IMR-90 (cell line): Measurements from ENCODE around the gene CELF5. TPM values are rescaled to one million over a fixed set of nuclear protein-coding genes. Genes with fewer than 3 reads are reported as not detected.

Experiments
- ATAC-seq: fragments of 200-7000 bp; cut with Tn5 transposase; 2 replicates; pipeline ENCODE4 v1.9.1; 2020; ENCODE audit warnings: low read depth, mild to moderate bottlenecking, moderate library complexity
- BruUV-seq: library from RNA; stranded (reverse); fragments of 400-500 nt; replicated peaks from 2 replicates; lab custom pipeline; 2021; lab: Mats Ljungman, UMichigan
- CTCF ChIA-PET: fragments of 300-600 bp; formaldehyde crosslinking; extraction: SDS; loops from one replicate; lab custom pipeline; 2021; ENCODE audit warnings: antibody characterized with exemption; lab: Yijun Ruan, JAX
- POLR2A ChIA-PET: fragments of 300-600 bp; sonication (Branson Sonifier 250); formaldehyde crosslinking; loops from one replicate; lab custom pipeline; 2022; ENCODE audit warnings: antibody characterized with exemption; ENCODE audit not compliant: unreplicated experiment; lab: Charles Lee
- DNase-seq: peaks from one replicate; pipeline ENCODE4 v3.0.0; 2013
- H2AFZ ChIP-seq: replicated peaks from 2 replicates; pipeline ENCODE3; 2013; ENCODE audit warnings: low read length, mild to moderate bottlenecking; ENCODE audit not compliant: poor library complexity
- H2AK5ac ChIP-seq: 2 replicates; pipeline ENCODE4 v1.6.1; 2013; ENCODE audit warnings: low read depth, low read length, inconsistent platforms
- H2AK9ac ChIP-seq: replicated peaks from 2 replicates; pipeline ENCODE3; 2013; ENCODE audit warnings: mild to moderate bottlenecking, low read depth, low read length, moderate library complexity; ENCODE audit not compliant: poor library complexity
- H2BK120ac ChIP-seq: 2 replicates; pipeline ENCODE4 v1.6.1; 2013; ENCODE audit warnings: low read depth, low read length, inconsistent platforms
- H2BK15ac ChIP-seq: 3 replicates; pipeline ENCODE4 v1.6.1; 2013; ENCODE audit warnings: low read depth, low read length, inconsistent platforms
- H2BK20ac ChIP-seq: 2 replicates; pipeline ENCODE4 v1.6.1; 2013; ENCODE audit warnings: low read depth, mild to moderate bottlenecking, inconsistent platforms, low read length, moderate library complexity
- H2BK5ac ChIP-seq: 2 replicates; pipeline ENCODE4 v1.6.1; 2013; ENCODE audit warnings: mild to moderate bottlenecking, low read depth, low read length, inconsistent platforms; ENCODE audit not compliant: poor library complexity, severe bottlenecking
- H3K14ac ChIP-seq: replicated peaks from 2 replicates; pipeline ENCODE4 v1.6.1; 2013; ENCODE audit warnings: low read depth, low read length, inconsistent platforms
- H3K18ac ChIP-seq: 2 replicates; pipeline ENCODE4 v1.6.1; 2013; ENCODE audit warnings: low read depth, low read length, control low read depth
- H3K23ac ChIP-seq: 2 replicates; pipeline ENCODE4 v1.6.1; 2013; ENCODE audit warnings: low read depth, low read length, inconsistent platforms
- H3K27ac ChIP-seq: 2 replicates; pipeline ENCODE4 v1.5.1; 2013; ENCODE audit warnings: mild to moderate bottlenecking, control low read depth, low read length; ENCODE audit not compliant: insufficient read depth
- H3K27me3 ChIP-seq: 2 replicates; pipeline ENCODE4 v1.6.1; 2013; ENCODE audit warnings: low read length; ENCODE audit not compliant: control insufficient read depth, insufficient read depth
- H3K36me3 ChIP-seq: 2 replicates; pipeline ENCODE4 v1.6.1; 2013; ENCODE audit warnings: low read length, mixed read lengths; ENCODE audit not compliant: control insufficient read depth, insufficient read depth
- H3K4ac ChIP-seq: 2 replicates; pipeline ENCODE4 v1.6.1; 2013; ENCODE audit warnings: low read depth, low read length, inconsistent platforms
- H3K4me1 ChIP-seq: 2 replicates; pipeline ENCODE4 v1.6.1; 2013; ENCODE audit warnings: low read length, mixed read lengths; ENCODE audit not compliant: control insufficient read depth, insufficient read depth
- H3K4me2 ChIP-seq: 2 replicates; pipeline ENCODE4 v1.6.1; 2013; ENCODE audit warnings: low read depth, mild to moderate bottlenecking, control low read depth, low read length, moderate library complexity
- H3K4me3 ChIP-seq: 2 replicates; pipeline ENCODE4 v1.5.1; 2013; ENCODE audit warnings: low read depth, mild to moderate bottlenecking, control low read depth, low read length, moderate library complexity; ENCODE audit not compliant: insufficient read depth
- H3K56ac ChIP-seq: 2 replicates; pipeline ENCODE4 v1.6.1; 2013; ENCODE audit warnings: low read length, inconsistent platforms; ENCODE audit not compliant: insufficient read depth; ENCODE audit errors: extremely low read depth
- H3K79me1 ChIP-seq, 2 experiments: 2 replicates each; pipeline ENCODE4 v1.6.1; 2013; ENCODE audit warnings: low read length in 2 of 2, inconsistent platforms in 1 of 2, low read depth in 1 of 2
- H3K9ac ChIP-seq: 2 replicates; pipeline ENCODE4 v1.6.1; 2013; ENCODE audit warnings: low read depth, low read length, control low read depth
- H3K9me1 ChIP-seq: 2 replicates; pipeline ENCODE4 v1.6.1; 2013; ENCODE audit warnings: low read length, inconsistent platforms; ENCODE audit not compliant: insufficient read depth
- H3K9me3 ChIP-seq: 2 replicates; pipeline ENCODE4 v1.6.1; 2013; ENCODE audit warnings: low read length; ENCODE audit not compliant: control insufficient read depth, insufficient read depth
- H4K20me1 ChIP-seq: 2 replicates; pipeline ENCODE4 v1.6.1; 2013; ENCODE audit warnings: low read length, inconsistent platforms; ENCODE audit not compliant: insufficient read depth
- H4K5ac ChIP-seq: 2 replicates; pipeline ENCODE4 v1.6.1; 2013; ENCODE audit warnings: mild to moderate bottlenecking, low read depth, low read length, control low read depth
- H4K8ac ChIP-seq, 2 experiments: 2 replicates each; pipeline ENCODE4 v1.6.1; 2013; ENCODE audit warnings: low read depth in 2 of 2, low read length in 2 of 2, control low read depth in 1 of 2, inconsistent platforms in 1 of 2
- H4K91ac ChIP-seq: 2 replicates; pipeline ENCODE4 v1.6.1; 2013; ENCODE audit warnings: low read depth, low read length, inconsistent platforms; ENCODE audit not compliant: insufficient read depth
- BHLHE40 ChIP-seq: fragments of 150-350 bp; IDR thresholded peaks from 2 replicates; pipeline ENCODE4 v1.6.1; 2016; ENCODE audit warnings: mild to moderate bottlenecking, low read depth, low read length
- CEBPB ChIP-seq: IDR thresholded peaks from 2 replicates; pipeline ENCODE4 v1.6.1; 2012; ENCODE audit warnings: low read depth, low read length, improper control_type of control experiment
- CHD1 ChIP-seq: IDR thresholded peaks from 2 replicates; pipeline ENCODE4 v1.6.1; 2012; ENCODE audit warnings: low read depth, low read length, improper control_type of control experiment
- FOS ChIP-seq: fragments of 150-350 bp; IDR thresholded peaks from 2 replicates; pipeline ENCODE4 v1.6.1; 2016; ENCODE audit warnings: low read depth, low read length
- MAFK ChIP-seq: IDR thresholded peaks from 2 replicates; pipeline ENCODE4 v1.6.1; 2012; ENCODE audit warnings: low read depth, low read length, improper control_type of control experiment
- MAZ ChIP-seq: IDR thresholded peaks from 2 replicates; pipeline ENCODE4 v1.6.1; 2012; ENCODE audit warnings: low read depth, mild to moderate bottlenecking, low read length, improper control_type of control experiment, moderate library complexity, borderline replicate concordance
- MXI1 ChIP-seq: IDR thresholded peaks from 2 replicates; pipeline ENCODE4 v1.6.1; 2012; ENCODE audit warnings: low read depth, mild to moderate bottlenecking, low read length, moderate library complexity, borderline replicate concordance
- NFE2L2 ChIP-seq: fragments of 150-350 bp; IDR thresholded peaks from 2 replicates; pipeline ENCODE4 v1.6.1; 2016; ENCODE audit warnings: low read depth, mild to moderate bottlenecking, low read length
- POLR2A ChIP-seq: IDR thresholded peaks from 2 replicates; pipeline ENCODE4 v1.6.1; 2012; ENCODE audit warnings: mild to moderate bottlenecking, low read depth, low read length
- RAD21 ChIP-seq: IDR thresholded peaks from 2 replicates; pipeline ENCODE4 v1.6.1; 2012; ENCODE audit warnings: low read length, improper control_type of control experiment
- RCOR1 ChIP-seq: IDR thresholded peaks from 2 replicates; pipeline ENCODE4 v1.6.1; 2012; ENCODE audit warnings: mild to moderate bottlenecking, low read length, improper control_type of control experiment; ENCODE audit not compliant: insufficient replicate concordance
- RFX5 ChIP-seq: IDR thresholded peaks from 2 replicates; pipeline ENCODE4 v1.8.0; 2012; ENCODE audit warnings: low read depth, mild to moderate bottlenecking, low read length, moderate library complexity
- SMC3 ChIP-seq: fragments of 150-350 bp; IDR thresholded peaks from 2 replicates; pipeline ENCODE4 v1.6.1; 2016; ENCODE audit warnings: low read depth, mild to moderate bottlenecking, antibody characterized with exemption, low read length, moderate library complexity
- WGBS, 2 experiments: methylation state at CpG; one replicate each; pipeline versions ENCODE4 v1.1.5 to v1.1.7; 2013; ENCODE audit warnings: missing lambda C conversion rate in 2 of 2; ENCODE audit not compliant: insufficient read length in 1 of 2; ENCODE audit errors: extremely low coverage in 2 of 2; 5-methylcytosine and 5-hydroxymethylcytosine counted together
- dilution Hi-C: fragments of 300-500 bp; cut with HindIII; formaldehyde crosslinking; loops from one replicate; pipeline ENCODE4 v1.14.3; 2018; ENCODE audit warnings: low sequenced_read_pairs; ENCODE audit not compliant: unreplicated experiment
- in situ Hi-C: fragments of 300-500 bp; cut with MboI; formaldehyde crosslinking; loops from 3 replicates; pipeline ENCODE4 v1.14.3; 2019; ENCODE audit warnings: low sequenced_read_pairs, inconsistent platforms, mixed read lengths
- intact Hi-C: fragments of 100-400 bp; cut with micrococcal nuclease; formaldehyde crosslinking; loops from 2 replicates; pipeline ENCODE4 v1.10.0; 2022
- polyA plus RNA-seq, 3 experiments: library from polyadenylated mRNA; depleted of rRNA; stranded (reverse); fragments of >200 nt; gene quantifications; 2 replicates each; pipeline ENCODE4 v1.2.3, GENCODE V29; 2012; ENCODE audit warnings: low replicate concordance in 1 of 3
- total RNA-seq: library from RNA; depleted of rRNA; stranded (reverse); fragments of >200 nt; gene quantifications from 2 replicates; pipeline ENCODE4 v1.2.3, GENCODE V29; 2012
- TF ChIP-seq, protein P1 (sequence below): fragments of 150-350 bp; IDR thresholded peaks from 2 replicates; pipeline ENCODE4 v1.6.1; 2016; ENCODE audit warnings: low read depth, mild to moderate bottlenecking, low read length, moderate library complexity, borderline replicate concordance
- TF ChIP-seq, protein P2 (sequence below): conservative IDR thresholded peaks from 2 replicates; pipeline ENCODE4 v1.5.1; 2012; ENCODE audit warnings: mild to moderate bottlenecking, low read depth, low read length, improper control_type of control experiment

Gene CELF5
- total and polyA plus RNA-seq, 2 of the 4 experiments (the other 2 are of a cell fraction) = 0.02 TPM; not detected in 1

DNA sequence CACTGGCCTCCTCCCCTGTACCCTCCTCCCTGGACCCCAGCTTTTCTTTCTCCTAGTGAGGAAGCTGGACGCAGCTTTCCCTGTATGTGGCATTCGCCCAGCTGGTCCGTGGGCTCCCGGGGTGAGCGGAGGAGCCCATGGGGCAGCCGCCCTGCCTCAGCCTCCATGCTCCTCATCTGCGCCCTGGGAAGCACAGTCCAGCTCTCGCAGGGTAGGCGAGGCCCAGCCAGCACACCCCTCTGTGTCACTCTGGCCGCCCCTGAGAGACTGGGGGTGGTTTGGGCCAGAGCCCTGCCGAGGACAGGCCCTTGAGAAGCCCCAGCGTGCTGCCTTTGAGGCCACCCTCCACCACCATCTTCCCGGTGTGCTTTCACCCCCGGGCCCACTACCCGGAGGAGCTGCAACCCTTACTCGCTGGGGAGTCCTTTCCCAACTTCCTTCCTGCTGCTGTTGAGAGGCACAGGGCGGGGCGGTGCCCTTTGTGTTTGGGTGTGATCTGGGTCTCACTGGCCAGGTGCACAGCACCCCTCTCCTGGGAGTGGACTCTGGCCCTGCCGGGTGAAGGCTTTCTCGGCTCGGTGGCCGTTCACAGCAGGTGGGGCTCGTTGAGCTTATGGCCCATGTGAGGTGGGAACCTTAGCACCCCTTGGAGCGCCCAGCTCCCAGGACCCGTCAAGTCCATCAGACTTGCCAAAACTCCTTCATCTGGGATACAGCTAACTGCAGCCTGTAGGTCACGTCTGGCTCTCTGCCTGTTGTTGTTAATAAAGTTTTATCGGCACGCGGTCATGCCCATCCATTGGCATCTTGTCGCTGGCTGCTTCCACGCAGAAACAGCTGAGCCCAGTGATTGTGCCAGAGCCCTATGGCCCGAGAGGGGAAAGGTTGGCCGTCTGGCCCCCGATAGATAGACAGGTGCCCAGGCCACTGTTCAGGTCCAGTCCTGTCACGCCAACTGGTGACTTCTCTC, 35.5 kb upstream of the CELF5 start:
- ATAC-seq = no peak
- Histone ChIP-seq H2BK120ac (no peak overlapping the region), H4K8ac (no peak overlapping the region), H3K9me3 (no peaks in the 10 kb centered on the region), H3K27me3 (no peaks in the 10 kb centered on the region), H3K4me2 (no peak overlapping the region), H2BK20ac (no peak overlapping the region), H3K36me3 (peaks cover 17% of the 10 kb centered on the region), H2BK5ac (no peak overlapping the region), H4K5ac (no peak overlapping the region), H3K4me1 (peaks cover 9% of the 10 kb centered on the region), H3K4me3 (no peak overlapping the region), H3K9me1 (peaks cover 3% of the 10 kb centered on the region; the same call in 1 of the 2 replicates), H2AFZ (no peak overlapping the region), H4K20me1 (peaks cover 54% of the 10 kb centered on the region), H2AK5ac (no peak overlapping the region), H3K27ac (no peak overlapping the region), H2AK9ac (no peak overlapping the region), H3K56ac (no peak overlapping the region), H4K91ac (no peak overlapping the region), H3K14ac (no peak overlapping the region), H3K18ac (no peak overlapping the region), H3K4ac (no peak overlapping the region), H3K9ac (no peak overlapping the region), H3K79me1 (peaks cover 5 to 57% of the 10 kb centered on the region in 2 experiments; a peak in 2 of 4 replicates), H2BK15ac (no peak overlapping the region), H3K23ac (no peak overlapping the region)
- dilution Hi-C loops = no loop called here
- in situ Hi-C loops = no loop called here
- no TSS peak for BruUV-seq
- POLR2A ChIA-PET = no interaction called here
- WGBS, 2 experiments = 98% methylated on average over 19 of the region's 35 CpGs; no CpG with 5 or more reads in 1 of the 2 experiments
- CTCF ChIA-PET = interaction anchor here (0.8 kb wide), 1 partner anchor 13 kb away, joined by 3 read pairs; no protein-coding TSS in a partner anchor
- DNase-seq = no peak
- intact Hi-C loops = no loop called here
- TF ChIP-seq NFE2L2 (no peak), CHD1 (no peak), POLR2A (no peak), CEBPB (no peak), RAD21 (no peak), FOS (no peak), MAFK (no peak), MAZ (no peak), RFX5 (no peak), RCOR1 (no peak), MXI1 (no peak), SMC3 (no peak), BHLHE40 (no peak)
- TF ChIP-seq, protein P1, sequence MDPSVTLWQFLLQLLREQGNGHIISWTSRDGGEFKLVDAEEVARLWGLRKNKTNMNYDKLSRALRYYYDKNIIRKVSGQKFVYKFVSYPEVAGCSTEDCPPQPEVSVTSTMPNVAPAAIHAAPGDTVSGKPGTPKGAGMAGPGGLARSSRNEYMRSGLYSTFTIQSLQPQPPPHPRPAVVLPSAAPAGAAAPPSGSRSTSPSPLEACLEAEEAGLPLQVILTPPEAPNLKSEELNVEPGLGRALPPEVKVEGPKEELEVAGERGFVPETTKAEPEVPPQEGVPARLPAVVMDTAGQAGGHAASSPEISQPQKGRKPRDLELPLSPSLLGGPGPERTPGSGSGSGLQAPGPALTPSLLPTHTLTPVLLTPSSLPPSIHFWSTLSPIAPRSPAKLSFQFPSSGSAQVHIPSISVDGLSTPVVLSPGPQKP = no peak
- TF ChIP-seq, protein P2, sequence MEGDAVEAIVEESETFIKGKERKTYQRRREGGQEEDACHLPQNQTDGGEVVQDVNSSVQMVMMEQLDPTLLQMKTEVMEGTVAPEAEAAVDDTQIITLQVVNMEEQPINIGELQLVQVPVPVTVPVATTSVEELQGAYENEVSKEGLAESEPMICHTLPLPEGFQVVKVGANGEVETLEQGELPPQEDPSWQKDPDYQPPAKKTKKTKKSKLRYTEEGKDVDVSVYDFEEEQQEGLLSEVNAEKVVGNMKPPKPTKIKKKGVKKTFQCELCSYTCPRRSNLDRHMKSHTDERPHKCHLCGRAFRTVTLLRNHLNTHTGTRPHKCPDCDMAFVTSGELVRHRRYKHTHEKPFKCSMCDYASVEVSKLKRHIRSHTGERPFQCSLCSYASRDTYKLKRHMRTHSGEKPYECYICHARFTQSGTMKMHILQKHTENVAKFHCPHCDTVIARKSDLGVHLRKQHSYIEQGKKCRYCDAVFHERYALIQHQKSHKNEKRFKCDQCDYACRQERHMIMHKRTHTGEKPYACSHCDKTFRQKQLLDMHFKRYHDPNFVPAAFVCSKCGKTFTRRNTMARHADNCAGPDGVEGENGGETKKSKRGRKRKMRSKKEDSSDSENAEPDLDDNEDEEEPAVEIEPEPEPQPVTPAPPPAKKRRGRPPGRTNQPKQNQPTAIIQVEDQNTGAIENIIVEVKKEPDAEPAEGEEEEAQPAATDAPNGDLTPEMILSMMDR = no peak
